Measurements from ENCODE around the gene ASIC4. TPM values are rescaled to one million over a fixed set of nuclear protein-coding genes. Genes with fewer than 3 reads are reported as not detected.

ASIC4 gene
- total RNA-seq, 1 donor from 2014 or later = 0.26 TPM

DNA sequence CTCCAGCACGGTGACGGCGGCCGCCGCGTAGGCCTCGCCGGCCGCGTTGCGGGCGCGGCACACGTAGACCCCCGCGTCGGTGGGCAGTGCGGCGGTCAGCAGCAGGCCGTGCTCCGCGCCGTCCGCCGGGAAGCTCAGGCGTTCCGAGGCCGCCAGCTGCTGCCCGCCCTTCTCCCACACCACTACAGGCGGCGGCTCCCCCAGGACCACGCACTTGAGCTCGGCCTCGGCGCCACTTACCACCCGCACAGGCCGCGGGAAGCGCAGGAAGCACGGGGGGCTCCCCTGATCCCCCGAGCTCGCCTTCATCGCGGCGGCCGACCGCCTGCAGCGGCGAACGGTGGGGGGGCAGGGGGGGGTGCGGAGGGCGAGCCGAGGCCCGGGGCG is 56.6 kb downstream of the ASIC4 start:
- DNase-seq (ENCODE audit: low spot score) = peak; percentile 60
- H3K4me3 Mint-ChIP-seq = peak overlapping the region; percentile 64
- no peak overlapping the region for H3K27ac Mint-ChIP-seq
- H3K4me1 Mint-ChIP-seq = peaks cover 39% of the 10 kb centered on the region
- H3K27me3 Mint-ChIP-seq (ENCODE audit: insufficient read depth, low read depth) = peaks cover 8% of the 10 kb centered on the region
- H2AFZ ChIP-seq (replicated peaks) = peak overlapping the region; percentile 55
- peak overlapping the region; percentile 69 for H3K4me3 ChIP-seq
- H3K36me3 ChIP-seq = no peaks in the 10 kb centered on the region
- H3K27ac ChIP-seq = no peak overlapping the region
- H3K9ac ChIP-seq = no peak overlapping the region
- H3K79me2 ChIP-seq (ENCODE audit: low read depth) = peaks cover 10% of the 10 kb centered on the region
- peaks cover 22% of the 10 kb centered on the region for H3K36me3 Mint-ChIP-seq
- H3K27me3 ChIP-seq = peaks cover 17% of the 10 kb centered on the region
- H3K4me2 ChIP-seq = peak overlapping the region; percentile 93
- TF ChIP-seq EZH2phosphoT487 (IDR thresholded peaks at IDR 0.05) = no peak
- TF ChIP-seq CTCF (IDR thresholded peaks at IDR 0.05) = no peak
- peak; percentile 26 for TF ChIP-seq EZH2 (IDR thresholded peaks at IDR 0.05)
- no peaks in the 10 kb centered on the region for H3K9me3 ChIP-seq (ENCODE audit: low read depth)
- peaks cover 19% of the 10 kb centered on the region for H4K20me1 ChIP-seq (ENCODE audit: low read depth)
- peaks cover 2% of the 10 kb centered on the region for H3K9me3 Mint-ChIP-seq
- H3K4me1 ChIP-seq = peaks cover 12% of the 10 kb centered on the region
- peaks cover 17% of the 10 kb centered on the region for H3F3A ChIP-seq (ENCODE audit: low read depth)

DNA sequence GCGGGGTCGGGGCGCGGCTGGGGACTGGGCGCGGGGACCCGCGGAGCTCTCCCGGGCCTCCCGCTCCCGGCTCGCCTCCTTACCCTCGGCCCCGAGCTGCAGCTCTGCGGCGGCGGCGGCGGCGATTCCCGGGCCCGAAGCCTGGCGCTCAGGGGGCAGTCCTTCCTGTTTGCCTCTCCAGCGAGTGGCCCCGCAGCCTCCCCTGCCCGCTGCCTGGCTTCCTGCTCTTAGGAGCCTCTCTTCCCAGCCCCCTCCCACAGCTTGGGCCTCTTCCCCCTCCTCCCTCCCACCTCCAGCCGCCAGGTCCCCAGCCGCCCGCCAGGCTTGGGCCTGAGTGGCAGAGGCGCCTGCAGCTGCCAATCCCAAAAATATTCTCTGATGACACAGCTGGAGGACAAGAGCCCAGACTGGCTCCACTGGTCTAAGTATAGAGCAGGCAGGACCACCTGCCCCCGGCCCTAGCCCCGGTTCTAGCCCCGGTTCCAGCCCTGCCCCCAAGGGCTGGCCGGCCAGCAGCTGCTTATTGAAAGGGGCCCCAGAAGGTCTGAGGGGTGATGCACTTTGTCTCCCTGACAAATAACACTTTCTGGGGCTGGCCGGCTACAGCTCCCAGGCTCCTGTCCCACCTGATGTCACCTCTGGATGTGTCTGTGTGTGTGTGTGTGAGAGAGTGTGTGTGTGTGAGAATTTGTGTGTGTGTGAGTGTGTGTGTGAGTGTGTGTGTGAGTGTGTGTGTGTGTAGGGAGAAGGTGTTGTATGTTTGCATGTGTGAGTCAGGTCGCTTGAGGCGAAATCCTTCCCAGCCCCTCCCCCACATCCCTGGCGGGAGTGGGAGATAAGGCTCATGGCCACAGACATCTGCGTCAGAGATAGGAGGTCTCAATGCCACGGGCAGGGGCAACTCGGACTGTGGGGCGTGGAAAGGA is 57.3 kb downstream of the ASIC4 start, which contains the start of gene OBSL1:
TSS of gene OBSL1 (minus strand) at position 229 of the 926 bp plus-strand sequence. CDS start 307 bp downstream, outside the sequence.
- Mint-ChIP-seq H3K27ac (peak within 1 kb of the TSS; percentile 70), H3K27me3 (ENCODE audit: insufficient read depth, low read depth) (peaks cover 9% of the 10 kb centered on the region)
- H3K4me1 ChIP-seq = peaks cover 19% of the 10 kb centered on the region

More for the DNA sequence above, 57.3 kb downstream of the ASIC4 start, which contains the start of gene OBSL1:
- H3K4me2 ChIP-seq = peak within 1 kb of the TSS; percentile 93
- H3K9me3 Mint-ChIP-seq = no peaks in the 10 kb centered on the region
- H2AFZ ChIP-seq (replicated peaks) = peak within 1 kb of the TSS; percentile 55
- peaks cover 19% of the 10 kb centered on the region for H4K20me1 ChIP-seq (ENCODE audit: low read depth)
- H3K4me3 ChIP-seq = peak within 1 kb of the TSS; percentile 69
- no peaks in the 10 kb centered on the region for H3K9me3 ChIP-seq (ENCODE audit: low read depth)
- no peaks in the 10 kb centered on the region for H3K36me3 ChIP-seq
- H3K79me2 ChIP-seq (ENCODE audit: low read depth) = peaks cover 10% of the 10 kb centered on the region
- H3K4me3 Mint-ChIP-seq = peak within 1 kb of the TSS; percentile 76
- H3K9ac ChIP-seq = no peak within 1 kb of the TSS
- peaks cover 17% of the 10 kb centered on the region for H3K27me3 ChIP-seq
- peaks cover 16% of the 10 kb centered on the region for H3K36me3 Mint-ChIP-seq
- TF ChIP-seq EZH2 (IDR thresholded peaks at IDR 0.05) = peak; percentile 32
- TF ChIP-seq CTCF (IDR thresholded peaks at IDR 0.05) = no peak
- TF ChIP-seq EZH2phosphoT487 (IDR thresholded peaks at IDR 0.05) = no peak
- DNase-seq (ENCODE audit: low spot score) = peak; percentile 91
- H3K4me1 Mint-ChIP-seq = peaks cover 43% of the 10 kb centered on the region
- peaks cover 18% of the 10 kb centered on the region for H3F3A ChIP-seq (ENCODE audit: low read depth)
- no peak within 1 kb of the TSS for H3K27ac ChIP-seq

All from neural progenitor cell (in vitro differentiated cells).